Liver (tissue), 9 donors: ENCODE measurements around the gene PLCB1. TPM values are rescaled to one million over a fixed set of nuclear protein-coding genes. Genes with fewer than 3 reads are reported as not detected.

Experiments
- DNase-seq: peaks from one replicate; pipeline ENCODE4 v3.0.0-alpha.2; 2017; ENCODE audit warnings: low spot score
- H3K27ac ChIP-seq, 2 donors: one replicate each; pipeline ENCODE4 v1.7.0; 2013; ENCODE audit warnings: inconsistent platforms in 2 of 2, low read length in 2 of 2, control low read depth in 1 of 2, low read depth in 1 of 2, mild to moderate bottlenecking in 1 of 2
- H3K27me3 ChIP-seq, 4 donors: one replicate each; pipeline versions ENCODE4 v1.6.1 to v1.7.0; 2013; ENCODE audit warnings: low read length in 3 of 4, inconsistent platforms in 1 of 4, mild to moderate bottlenecking in 1 of 4, moderate library complexity in 1 of 4; ENCODE audit not compliant: control insufficient read depth in 4 of 4, insufficient read depth in 4 of 4
- H3K36me3 ChIP-seq, 4 donors: one replicate each; pipeline versions ENCODE4 v1.6.1 to v1.7.0; 2013; ENCODE audit warnings: low read length in 3 of 4, mild to moderate bottlenecking in 3 of 4, low read depth in 1 of 4, moderate library complexity in 1 of 4; ENCODE audit not compliant: control insufficient read depth in 4 of 4, insufficient read depth in 3 of 4
- H3K4me1 ChIP-seq, 4 donors: one replicate each; pipeline versions ENCODE4 v1.6.1 to v1.7.0; 2013; ENCODE audit warnings: low read length in 3 of 4, mild to moderate bottlenecking in 3 of 4, moderate library complexity in 1 of 4; ENCODE audit not compliant: control insufficient read depth in 4 of 4, insufficient read depth in 4 of 4
- H3K4me3 ChIP-seq, 3 donors: one replicate each; pipeline versions ENCODE4 v1.6.1 to v1.7.0; 2013; ENCODE audit warnings: low read length in 3 of 3, control low read depth in 1 of 3, low read depth in 1 of 3, mild to moderate bottlenecking in 1 of 3
- H3K9ac ChIP-seq, 2 donors: one replicate each; pipeline ENCODE4 v1.7.0; 2013; ENCODE audit warnings: low read length in 2 of 2, mild to moderate bottlenecking in 2 of 2, moderate library complexity in 2 of 2, control low read depth in 1 of 2, low read depth in 1 of 2
- H3K9me3 ChIP-seq, 4 donors: one replicate each; pipeline versions ENCODE4 v1.6.1 to v1.7.0; 2013; ENCODE audit warnings: low read length in 3 of 4; ENCODE audit not compliant: control insufficient read depth in 4 of 4
- EGR1 ChIP-seq, 2 donors: IDR thresholded peaks; 2 replicates each; pipeline ENCODE4 v1.6.1; 2016 to 2018; ENCODE audit warnings: antibody characterized with exemption in 2 of 2, low read depth in 2 of 2
- FOXA1 ChIP-seq: IDR thresholded peaks from 2 replicates; pipeline ENCODE4 v1.6.1; 2016; ENCODE audit warnings: antibody characterized with exemption
- FOXA2 ChIP-seq: IDR thresholded peaks from 2 replicates; pipeline ENCODE4 v1.6.1; 2016; ENCODE audit warnings: antibody characterized with exemption
- GABPA ChIP-seq, 2 donors: IDR thresholded peaks in 1 of 2; conservative IDR thresholded peaks in 1 of 2; 2 replicates each; pipeline ENCODE4 v1.6.1; 2016; ENCODE audit warnings: antibody characterized with exemption in 2 of 2, mild to moderate bottlenecking in 1 of 2, moderate library complexity in 1 of 2
- HNF4A ChIP-seq, 2 donors: conservative IDR thresholded peaks; 2 replicates each; pipeline ENCODE4 v1.6.1; 2016; ENCODE audit warnings: antibody characterized with exemption in 2 of 2, mild to moderate bottlenecking in 2 of 2
- HNF4G ChIP-seq: IDR thresholded peaks from 2 replicates; pipeline ENCODE4 v1.6.1; 2016; ENCODE audit warnings: antibody characterized with exemption
- JUND ChIP-seq, 2 donors: IDR thresholded peaks; 2 replicates each; pipeline ENCODE4 v1.6.1; 2016; ENCODE audit warnings: antibody characterized with exemption in 2 of 2
- NR2F2 ChIP-seq: IDR thresholded peaks from 2 replicates; pipeline ENCODE4 v1.6.1; 2016; ENCODE audit warnings: antibody characterized with exemption
- RAD21 ChIP-seq, 2 donors: IDR thresholded peaks; 2 replicates each; pipeline ENCODE4 v1.6.1; 2016; ENCODE audit warnings: antibody characterized with exemption in 2 of 2, mild to moderate bottlenecking in 2 of 2
- REST ChIP-seq: IDR thresholded peaks from 2 replicates; pipeline ENCODE4 v1.6.1; 2016; ENCODE audit warnings: antibody characterized with exemption, mild to moderate bottlenecking
- RXRA ChIP-seq, 2 donors: IDR thresholded peaks; 2 replicates each; pipeline ENCODE4 v1.6.1; 2017 to 2018; ENCODE audit warnings: antibody characterized with exemption in 2 of 2, mild to moderate bottlenecking in 1 of 2
- TAF1 ChIP-seq: conservative IDR thresholded peaks from 2 replicates; pipeline ENCODE4 v1.6.1; 2016; ENCODE audit warnings: antibody characterized with exemption, mild to moderate bottlenecking
- YY1 ChIP-seq: IDR thresholded peaks from 2 replicates; pipeline ENCODE4 v1.6.1; 2016; ENCODE audit warnings: antibody characterized with exemption, mild to moderate bottlenecking
- ZBTB33 ChIP-seq: IDR thresholded peaks from 2 replicates; pipeline ENCODE4 v1.6.1; 2016; ENCODE audit warnings: antibody characterized with exemption
- WGBS: extraction: QIAGEN DNeasy Blood & Tissue Kit; methylation state at CpG from one replicate; pipeline ENCODE4 v1.1.7; 2013; 5-methylcytosine and 5-hydroxymethylcytosine counted together
- polyA plus RNA-seq, 2 donors: library from polyadenylated mRNA; stranded (reverse) in 1 of 2; unstranded in 1 of 2; fragments of 200-250 nt in 1 of 2; fragments of >200 nt in 1 of 2; fragmentation: Nextera tagmentation in 1 of 2; extraction: Ambion mirVana in 1 of 2; gene quantifications; one replicate each; pipeline versions ENCODE4 v1.2.1 to v1.2.3, GENCODE V29; 2013 to 2015
- total RNA-seq, 2 donors: library from RNA; depleted of rRNA; stranded (reverse); fragments of >200 nt; gene quantifications; one replicate each; pipeline ENCODE4 v1.2.3, GENCODE V29; 2014
- TF ChIP-seq, protein P1 (sequence below): fragments of 150-350 bp; IDR thresholded peaks from 2 replicates; pipeline ENCODE4 v1.5.1; 2017; ENCODE audit warnings: improper control_type of control experiment, low read depth, low read length; ENCODE audit not compliant: missing input control
- TF ChIP-seq, protein P2 (sequence below): IDR thresholded peaks from 2 replicates; pipeline ENCODE4 v1.6.1; 2016; ENCODE audit warnings: antibody characterized with exemption
- donor health status: healthy.
- donor health status: healthy.
- donor health status: healthy.
- donor health status: healthy.
- donor health status: healthy.

PLCB1 gene
- total and polyA plus RNA-seq, 4 donors: 3.7 to 13.5 (median 5.9) TPM

DNA sequence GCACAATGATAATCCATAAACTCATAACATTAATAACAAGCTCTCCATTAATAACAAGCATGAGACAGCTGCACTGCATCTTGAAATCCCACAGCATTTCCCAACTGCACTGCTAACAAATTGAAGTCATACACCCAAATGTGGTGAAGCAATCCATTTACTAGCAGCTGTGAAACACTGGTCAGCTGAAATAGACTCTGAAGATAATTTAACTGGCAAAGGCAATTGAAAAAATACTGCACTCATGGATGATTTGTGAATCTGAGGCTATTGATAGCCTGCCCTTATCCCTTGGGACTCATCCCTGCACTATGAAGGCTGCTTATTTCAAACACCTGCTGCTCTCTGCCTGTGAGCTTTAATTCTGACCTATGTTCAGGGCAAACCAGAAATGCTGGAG, 49.1 kb upstream of the PLCB1 start:
- no peak overlapping the region for H3K27ac ChIP-seq

DNA sequence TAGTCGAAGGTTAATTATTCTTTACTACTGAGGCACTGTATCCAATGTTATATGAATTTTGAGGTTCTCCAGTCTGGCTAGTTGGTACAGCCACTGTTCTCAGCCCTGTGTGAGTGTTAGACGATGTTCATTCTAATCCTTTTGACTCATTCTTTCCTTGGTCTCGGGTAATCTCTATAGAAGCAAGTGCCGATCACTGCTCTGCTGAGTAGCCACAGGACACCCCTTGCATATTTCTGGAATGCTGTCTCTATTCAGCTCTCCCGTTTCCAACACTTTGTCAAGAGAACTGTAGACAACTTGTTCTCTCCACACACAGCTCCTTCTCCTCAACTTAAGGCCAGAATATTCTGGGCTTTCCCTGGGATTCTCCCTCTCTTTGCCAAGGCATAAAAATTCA, 42.4 kb upstream of the PLCB1 start:
- Histone ChIP-seq H3K4me3 (no peak overlapping the region), H3K36me3 (no peaks in the 10 kb centered on the region), H3K4me1 (peaks cover 0 to 10% (median 5%) of the 10 kb centered on the region in 4 donors), H3K27me3 (no peaks in the 10 kb centered on the region), H3K9ac (no peak overlapping the region), H3K27ac (no peak overlapping the region), H3K9me3 (no peaks in the 10 kb centered on the region)
- no peak for DNase-seq
- 92% methylated on average over 5 of the region's 5 CpGs for WGBS
- TF ChIP-seq GABPA (IDR thresholded peaks at IDR 0.05 in 1 of 2, conservative IDR thresholded peaks at IDR 0.05 in 1 of 2) (no peak), NR2F2 (no peak), JUND (IDR thresholded peaks at IDR 0.05) (no peak), FOXA2 (no peak), RXRA (IDR thresholded peaks at IDR 0.05) (no peak), HNF4A (conservative IDR thresholded peaks at IDR 0.05) (no peak), YY1 (no peak), ZBTB33 (no peak), REST (no peak), HNF4G (no peak), TAF1 (no peak), EGR1 (IDR thresholded peaks at IDR 0.05; ENCODE audit: low read depth in 2 of 2) (no peak), FOXA1 (no peak)
- TF ChIP-seq, protein P1, sequence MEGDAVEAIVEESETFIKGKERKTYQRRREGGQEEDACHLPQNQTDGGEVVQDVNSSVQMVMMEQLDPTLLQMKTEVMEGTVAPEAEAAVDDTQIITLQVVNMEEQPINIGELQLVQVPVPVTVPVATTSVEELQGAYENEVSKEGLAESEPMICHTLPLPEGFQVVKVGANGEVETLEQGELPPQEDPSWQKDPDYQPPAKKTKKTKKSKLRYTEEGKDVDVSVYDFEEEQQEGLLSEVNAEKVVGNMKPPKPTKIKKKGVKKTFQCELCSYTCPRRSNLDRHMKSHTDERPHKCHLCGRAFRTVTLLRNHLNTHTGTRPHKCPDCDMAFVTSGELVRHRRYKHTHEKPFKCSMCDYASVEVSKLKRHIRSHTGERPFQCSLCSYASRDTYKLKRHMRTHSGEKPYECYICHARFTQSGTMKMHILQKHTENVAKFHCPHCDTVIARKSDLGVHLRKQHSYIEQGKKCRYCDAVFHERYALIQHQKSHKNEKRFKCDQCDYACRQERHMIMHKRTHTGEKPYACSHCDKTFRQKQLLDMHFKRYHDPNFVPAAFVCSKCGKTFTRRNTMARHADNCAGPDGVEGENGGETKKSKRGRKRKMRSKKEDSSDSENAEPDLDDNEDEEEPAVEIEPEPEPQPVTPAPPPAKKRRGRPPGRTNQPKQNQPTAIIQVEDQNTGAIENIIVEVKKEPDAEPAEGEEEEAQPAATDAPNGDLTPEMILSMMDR: no peak
- TF ChIP-seq, protein P2, sequence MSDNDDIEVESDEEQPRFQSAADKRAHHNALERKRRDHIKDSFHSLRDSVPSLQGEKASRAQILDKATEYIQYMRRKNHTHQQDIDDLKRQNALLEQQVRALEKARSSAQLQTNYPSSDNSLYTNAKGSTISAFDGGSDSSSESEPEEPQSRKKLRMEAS: no peak

More for the DNA sequence above, 49.1 kb upstream of the PLCB1 start:
- H3K4me1 ChIP-seq: no peaks in the 10 kb centered on the region
- no peak overlapping the region for H3K9ac ChIP-seq
- DNase-seq: no peak
- no peaks in the 10 kb centered on the region for H3K36me3 ChIP-seq
- TF ChIP-seq, protein P1: no peak
- TF ChIP-seq RXRA (IDR thresholded peaks at IDR 0.05) (no peak), RAD21 (IDR thresholded peaks at IDR 0.05) (no peak), FOXA1 (no peak), HNF4G (no peak)
- no peaks in the 10 kb centered on the region for H3K27me3 ChIP-seq
- H3K4me3 ChIP-seq: no peak overlapping the region
- H3K9me3 ChIP-seq: no peaks in the 10 kb centered on the region
